HepG2 (cell line): ENCODE results near the gene PIM1. TPM values are rescaled to one million over a fixed set of nuclear protein-coding genes. Genes with fewer than 3 reads are reported as not detected.
A peak's percentile ranks its signal among the peaks of the same experiment; 100 is the strongest.

Experiments used
- AKNA ChIP-seq: sonication (generic); formaldehyde crosslinking; IDR thresholded peaks from 2 replicates; pipeline ENCODE4 v1.4.0; 2020; ENCODE audit warnings: missing genetic modification reagents, borderline replicate concordance
- PLSCR1 ChIP-seq: sonication (generic); formaldehyde crosslinking; IDR thresholded peaks from 2 replicates; pipeline ENCODE4 v1.5.0; 2020; ENCODE audit warnings: missing genetic modification reagents, mild to moderate bottlenecking, borderline replicate concordance
- ZBTB40 ChIP-seq, 2 experiments: fragments of 450-650 bp in 1 of 2; sonication (generic) in 1 of 2; formaldehyde crosslinking in 1 of 2; IDR thresholded peaks; 2 replicates each; pipeline versions ENCODE4 v1.6.1 to v1.8.0; 2016 to 2022; ENCODE audit warnings: antibody characterized with exemption in 1 of 2, mild to moderate bottlenecking in 1 of 2, missing genetic modification reagents in 1 of 2
- ZHX1 ChIP-seq: sonication (generic); formaldehyde crosslinking; IDR thresholded peaks from 2 replicates; pipeline ENCODE4 v1.8.1; 2022; ENCODE audit warnings: low read depth, mild to moderate bottlenecking, missing genetic modification reagents
- ZNF597 ChIP-seq: sonication (generic); formaldehyde crosslinking; IDR thresholded peaks from 2 replicates; pipeline ENCODE4 v1.5.0; 2020; ENCODE audit warnings: missing genetic modification reagents
- polyA plus RNA-seq, 8 experiments: library from polyadenylated mRNA; depleted of rRNA in 3 of 8; stranded (reverse) in 7 of 8; unstranded in 1 of 8; fragments of >200 nt; fragmentation: Illumina TruSeq in 4 of 8; extraction: Trizol in 4 of 8; gene quantifications; 2 replicates each; pipeline versions ENCODE4 v1.2.1 to v1.2.3, GENCODE V29; 2011 to 2016; ENCODE audit warnings: low read depth in 4 of 8, missing spikeins in 1 of 8, mixed read lengths in 1 of 8; ENCODE audit not compliant: insufficient read depth in 1 of 8
- total RNA-seq, 5 experiments: library from RNA; depleted of rRNA; stranded (reverse); fragments of >200 nt; fragmentation: Illumina TruSeq; extraction: Trizol; gene quantifications; 2 replicates each; pipeline ENCODE4 v1.2.3, GENCODE V29; 2016; ENCODE audit warnings: low read depth in 1 of 5
- TF ChIP-seq, protein P1 (sequence below): sonication (generic); formaldehyde crosslinking; IDR thresholded peaks from 2 replicates; pipeline ENCODE4 v1.5.1; 2020; ENCODE audit warnings: missing genetic modification reagents, mild to moderate bottlenecking, borderline replicate concordance

PIM1 gene
- total and polyA plus RNA-seq, 2 of the 13 experiments (the other 11 are each of a cell fraction or from before 2014, with no cell fraction given), result 29.4 to 117 TPM

DNA sequence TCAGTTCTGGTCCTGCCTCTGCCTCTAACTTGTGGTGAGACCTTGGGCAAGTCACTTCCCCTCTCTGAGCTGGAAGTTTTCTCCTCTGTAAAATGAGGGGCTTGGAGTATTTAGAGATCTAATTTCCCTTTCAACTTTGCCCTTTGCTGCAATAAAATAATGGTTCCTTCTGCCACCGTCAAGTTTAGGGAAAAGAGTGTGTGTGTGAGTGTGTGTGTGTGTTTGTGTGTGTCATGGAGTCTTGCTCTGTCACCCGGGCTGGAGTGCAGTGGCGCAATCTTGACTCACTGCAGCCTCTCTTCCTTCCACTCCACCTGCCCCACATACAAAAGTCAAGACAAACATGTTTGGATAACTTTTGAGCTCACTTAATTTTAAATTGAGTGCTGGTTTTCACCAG lies 39.2 kb upstream of the PIM1 start (continued):
- TF ChIP-seq ZBTB40 (IDR thresholded peaks at IDR 0.05), result no peak
- TF ChIP-seq ZBTB40 (CRISPR knock-in tag; IDR thresholded peaks at IDR 0.05), result peak; percentile 39; the same call in 1 of the 2 replicates
- TF ChIP-seq, protein P1, sequence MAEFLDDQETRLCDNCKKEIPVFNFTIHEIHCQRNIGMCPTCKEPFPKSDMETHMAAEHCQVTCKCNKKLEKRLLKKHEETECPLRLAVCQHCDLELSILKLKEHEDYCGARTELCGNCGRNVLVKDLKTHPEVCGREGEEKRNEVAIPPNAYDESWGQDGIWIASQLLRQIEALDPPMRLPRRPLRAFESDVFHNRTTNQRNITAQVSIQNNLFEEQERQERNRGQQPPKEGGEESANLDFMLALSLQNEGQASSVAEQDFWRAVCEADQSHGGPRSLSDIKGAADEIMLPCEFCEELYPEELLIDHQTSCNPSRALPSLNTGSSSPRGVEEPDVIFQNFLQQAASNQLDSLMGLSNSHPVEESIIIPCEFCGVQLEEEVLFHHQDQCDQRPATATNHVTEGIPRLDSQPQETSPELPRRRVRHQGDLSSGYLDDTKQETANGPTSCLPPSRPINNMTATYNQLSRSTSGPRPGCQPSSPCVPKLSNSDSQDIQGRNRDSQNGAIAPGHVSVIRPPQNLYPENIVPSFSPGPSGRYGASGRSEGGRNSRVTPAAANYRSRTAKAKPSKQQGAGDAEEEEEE (CRISPR knock-in tag), result 0 out of 2 replicates have a peak, but pooled peaks have one; percentile 1
- no peak for TF ChIP-seq PLSCR1 (CRISPR knock-in tag)
- TF ChIP-seq ZNF597, result no peak
- no peak for TF ChIP-seq AKNA (CRISPR knock-in tag)
- no peak for TF ChIP-seq ZHX1 (CRISPR knock-in tag)
